ENCODE measurements around the gene SDF2.

Gene SDF2

DNA sequence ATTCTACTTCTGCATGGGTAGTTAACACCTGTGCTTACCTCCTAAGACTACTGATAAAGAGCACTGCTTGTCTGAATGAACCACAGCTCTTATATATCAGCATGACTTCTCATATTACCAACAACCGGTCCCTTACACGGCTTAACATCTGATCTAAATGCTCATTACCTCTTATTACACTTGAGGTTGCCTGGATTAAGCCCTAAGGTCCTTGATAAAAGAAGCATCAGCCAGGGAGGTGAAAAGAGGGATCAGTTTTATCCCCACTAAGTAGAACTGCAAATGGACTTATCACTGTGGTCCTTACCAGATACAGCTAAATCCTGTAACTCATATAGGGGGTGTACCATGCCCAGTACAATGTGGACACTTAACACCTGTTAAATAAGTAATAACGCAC is 39.5 kb downstream of the SDF2 start:
- no peak overlapping the region for H3K4me2 ChIP-seq (ENCODE audit: low read length)

GRCh38 chr17:28620010-28620409 is 41.7 kb downstream of the SDF2 start:
- no peak for DNase-seq
- H3K4me1 ChIP-seq (ENCODE audit: control insufficient read depth, low read depth, low read length), result no peaks in the 10 kb centered on the region
- H3K4ac ChIP-seq (ENCODE audit: low read depth, low read length), result no peak overlapping the region
- no peak overlapping the region for H2BK15ac ChIP-seq (replicated peaks; ENCODE audit: low read depth)
- H2AK5ac ChIP-seq (ENCODE audit: low read length), result no peak overlapping the region
- no peak overlapping the region for H3K4me3 ChIP-seq (ENCODE audit: low read length)
- H3K4me2 ChIP-seq (ENCODE audit: low read length), result no peak overlapping the region
- H2BK120ac ChIP-seq (ENCODE audit: low read depth, low read length), result no peak overlapping the region
- H3K79me1 ChIP-seq (ENCODE audit: low read length), result peaks cover 1% of the 10 kb centered on the region
- no peaks in the 10 kb centered on the region for H3K79me2 ChIP-seq (ENCODE audit: control insufficient read depth, insufficient read depth, low read length)
- H4K5ac ChIP-seq (ENCODE audit: low read length), result no peak overlapping the region
- no peak overlapping the region for H3K18ac ChIP-seq (ENCODE audit: low read length)
- no peak overlapping the region for H3K27ac ChIP-seq (ENCODE audit: low read depth, low read length)
- WGBS (ENCODE audit: extremely low coverage, insufficient coverage, low lambda C conversion rate), result no CpG with 5 or more reads among the region's 2 CpGs
- no peak overlapping the region for H3K56ac ChIP-seq (ENCODE audit: low read length)
- no peak overlapping the region for H3K23ac ChIP-seq (ENCODE audit: low read length)
- no peak overlapping the region for H3K9ac ChIP-seq (ENCODE audit: low read length)
- H4K8ac ChIP-seq (ENCODE audit: low read depth, low read length), result no peak overlapping the region
- peaks cover 38% of the 10 kb centered on the region for H3K36me3 ChIP-seq (ENCODE audit: control insufficient read depth, insufficient read depth, low read length)
- no peak overlapping the region for H2BK5ac ChIP-seq (ENCODE audit: low read length)
- H3K27me3 ChIP-seq (ENCODE audit: insufficient read depth, low read length, poor library complexity), result no peaks in the 10 kb centered on the region

More for the DNA sequence above, 39.5 kb downstream of the SDF2 start:
- no peak overlapping the region for H2BK5ac ChIP-seq (ENCODE audit: low read length)
- H2AK5ac ChIP-seq (ENCODE audit: low read length), result no peak overlapping the region
- peaks cover 1% of the 10 kb centered on the region for H3K79me1 ChIP-seq (ENCODE audit: low read length)
- H3K36me3 ChIP-seq (ENCODE audit: control insufficient read depth, insufficient read depth, low read length), result peaks cover 33% of the 10 kb centered on the region
- H2BK120ac ChIP-seq (ENCODE audit: low read depth, low read length), result no peak overlapping the region
- no peak overlapping the region for H2BK15ac ChIP-seq (replicated peaks; ENCODE audit: low read depth)
- H3K9ac ChIP-seq (ENCODE audit: low read length), result no peak overlapping the region
- no peak overlapping the region for H3K4ac ChIP-seq (ENCODE audit: low read depth, low read length)
- H3K23ac ChIP-seq (ENCODE audit: low read length), result no peak overlapping the region
- no peaks in the 10 kb centered on the region for H3K4me1 ChIP-seq (ENCODE audit: control insufficient read depth, low read depth, low read length)
- DNase-seq, result peak; percentile 23
- H3K18ac ChIP-seq (ENCODE audit: low read length), result no peak overlapping the region
- H4K5ac ChIP-seq (ENCODE audit: low read length), result no peak overlapping the region
- H3K79me2 ChIP-seq (ENCODE audit: control insufficient read depth, insufficient read depth, low read length), result no peaks in the 10 kb centered on the region
- WGBS (ENCODE audit: extremely low coverage, insufficient coverage, low lambda C conversion rate), result no CpG with 5 or more reads among the region's 3 CpGs
- H3K4me3 ChIP-seq (ENCODE audit: low read length), result no peak overlapping the region
- no peak overlapping the region for H4K8ac ChIP-seq (ENCODE audit: low read depth, low read length)
- H3K27me3 ChIP-seq (ENCODE audit: insufficient read depth, low read length, poor library complexity), result no peaks in the 10 kb centered on the region
- no peak overlapping the region for H3K56ac ChIP-seq (ENCODE audit: low read length)
- H3K27ac ChIP-seq (ENCODE audit: low read depth, low read length), result no peak overlapping the region

DNA sequence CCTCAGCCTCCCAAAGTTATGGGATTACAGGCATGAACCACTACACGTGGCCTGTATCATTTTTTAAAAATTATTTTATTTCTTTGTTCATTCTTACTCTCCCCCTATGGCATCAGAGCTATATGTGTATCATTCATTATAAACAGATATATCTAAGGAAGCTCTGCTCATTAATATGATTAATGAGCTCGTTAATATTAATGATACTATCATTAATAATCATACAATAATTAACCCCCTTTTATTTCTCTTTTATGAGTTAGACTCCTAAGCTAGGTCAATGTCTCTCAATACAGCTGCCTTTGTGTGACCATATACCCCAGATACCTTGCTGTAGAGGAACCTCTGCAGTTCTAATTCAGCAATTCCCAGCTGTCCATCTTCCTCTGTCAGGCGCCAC is 43.2 kb downstream of the SDF2 start:
- Histone ChIP-seq H2BK120ac (ENCODE audit: low read depth, low read length) (no peak overlapping the region), H3K23ac (ENCODE audit: low read length) (no peak overlapping the region), H3K9ac (ENCODE audit: low read length) (no peak overlapping the region), H4K5ac (ENCODE audit: low read length) (no peak overlapping the region), H3K56ac (ENCODE audit: low read length) (no peak overlapping the region), H3K4ac (ENCODE audit: low read depth, low read length) (no peak overlapping the region), H3K4me1 (ENCODE audit: control insufficient read depth, low read depth, low read length) (no peaks in the 10 kb centered on the region), H3K27ac (ENCODE audit: low read depth, low read length) (no peak overlapping the region), H3K4me2 (ENCODE audit: low read length) (no peak overlapping the region), H3K18ac (ENCODE audit: low read length) (no peak overlapping the region), H3K36me3 (ENCODE audit: control insufficient read depth, insufficient read depth, low read length) (peaks cover 35% of the 10 kb centered on the region), H3K79me1 (ENCODE audit: low read length) (no peaks in the 10 kb centered on the region), H2BK15ac (replicated peaks; ENCODE audit: low read depth) (no peak overlapping the region), H3K79me2 (ENCODE audit: control insufficient read depth, insufficient read depth, low read length) (no peaks in the 10 kb centered on the region), H3K4me3 (ENCODE audit: low read length) (no peak overlapping the region), H4K8ac (ENCODE audit: low read depth, low read length) (no peak overlapping the region), H3K27me3 (ENCODE audit: insufficient read depth, low read length, poor library complexity) (no peaks in the 10 kb centered on the region), H2AK5ac (ENCODE audit: low read length) (no peak overlapping the region), H2BK5ac (ENCODE audit: low read length) (no peak overlapping the region)
- WGBS (ENCODE audit: extremely low coverage, insufficient coverage, low lambda C conversion rate), result 100% methylated on average over 1 of the region's 3 CpGs
- no peak for DNase-seq

DNA sequence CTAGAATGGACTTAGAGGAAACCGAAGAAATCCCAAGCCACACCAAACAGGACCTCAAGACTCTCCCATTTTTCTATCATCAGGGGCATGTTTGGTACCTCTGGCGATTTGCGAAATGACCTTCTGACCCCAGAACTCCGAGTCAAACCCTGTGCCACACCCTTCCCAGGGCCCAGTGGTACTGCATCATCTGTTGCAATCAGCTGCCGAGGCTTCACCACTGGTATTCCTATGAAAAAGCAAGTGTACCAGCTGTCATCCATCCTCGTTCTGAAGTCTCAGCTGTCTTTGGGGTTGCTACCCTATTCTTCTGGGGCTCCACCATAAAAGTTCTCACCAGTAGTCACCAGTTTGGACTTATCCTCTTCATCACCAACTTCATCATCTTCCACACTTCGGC is 45.4 kb downstream of the SDF2 start:
- Histone ChIP-seq H3K27ac (ENCODE audit: low read depth, low read length) (no peak overlapping the region), H3K4ac (ENCODE audit: low read depth, low read length) (no peak overlapping the region), H3K23ac (ENCODE audit: low read length) (no peak overlapping the region), H2AK5ac (ENCODE audit: low read length) (no peak overlapping the region), H3K79me2 (ENCODE audit: control insufficient read depth, insufficient read depth, low read length) (no peaks in the 10 kb centered on the region), H3K27me3 (ENCODE audit: insufficient read depth, low read length, poor library complexity) (no peaks in the 10 kb centered on the region), H3K79me1 (ENCODE audit: low read length) (no peaks in the 10 kb centered on the region), H3K4me2 (ENCODE audit: low read length) (no peak overlapping the region), H3K18ac (ENCODE audit: low read length) (no peak overlapping the region), H4K5ac (ENCODE audit: low read length) (no peak overlapping the region), H3K36me3 (ENCODE audit: control insufficient read depth, insufficient read depth, low read length) (peaks cover 33% of the 10 kb centered on the region), H3K4me1 (ENCODE audit: control insufficient read depth, low read depth, low read length) (no peaks in the 10 kb centered on the region), H2BK120ac (ENCODE audit: low read depth, low read length) (no peak overlapping the region), H3K9ac (ENCODE audit: low read length) (no peak overlapping the region), H3K56ac (ENCODE audit: low read length) (no peak overlapping the region), H2BK15ac (replicated peaks; ENCODE audit: low read depth) (no peak overlapping the region), H4K8ac (ENCODE audit: low read depth, low read length) (no peak overlapping the region), H3K4me3 (ENCODE audit: low read length) (no peak overlapping the region), H2BK5ac (ENCODE audit: low read length) (no peak overlapping the region)
- no CpG with 5 or more reads among the region's 7 CpGs for WGBS (ENCODE audit: extremely low coverage, insufficient coverage, low lambda C conversion rate)
- DNase-seq, result no peak

DNA sequence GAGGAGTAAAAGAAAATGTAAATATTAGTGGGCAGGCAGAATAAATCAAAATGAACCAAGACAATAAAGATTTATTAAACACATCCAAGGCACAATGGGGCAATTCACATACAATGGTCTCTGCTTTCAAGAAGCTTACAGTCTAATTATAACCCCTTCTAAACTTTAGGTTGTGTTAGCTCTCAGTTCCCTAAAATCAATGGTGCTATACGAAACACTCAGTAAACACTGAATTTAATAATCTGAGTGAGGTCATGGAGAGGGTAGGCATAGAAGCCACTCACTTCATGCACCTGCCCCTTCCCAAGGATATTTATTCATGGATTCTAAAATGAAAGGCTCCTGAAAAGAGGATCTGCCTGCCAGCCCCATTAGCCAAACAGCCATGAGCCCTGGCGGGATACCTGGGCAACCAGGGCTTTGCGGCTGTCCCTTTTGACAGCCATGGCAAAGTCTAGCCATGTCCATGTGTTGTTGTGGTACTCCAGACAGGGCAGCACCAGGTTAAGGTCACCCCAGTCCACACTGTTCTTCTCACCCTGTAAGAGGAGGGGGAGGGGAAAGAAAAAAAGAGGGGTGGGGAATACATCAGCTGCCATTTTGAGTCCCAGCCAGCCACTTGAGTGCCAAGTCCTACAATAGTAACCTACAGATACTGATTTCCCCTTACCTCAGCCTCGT is 46.3 kb downstream of the SDF2 start:
- Histone ChIP-seq H2BK15ac (replicated peaks; ENCODE audit: low read depth) (no peak overlapping the region), H3K56ac (ENCODE audit: low read length) (no peak overlapping the region), H3K4me1 (ENCODE audit: control insufficient read depth, low read depth, low read length) (no peaks in the 10 kb centered on the region), H3K36me3 (ENCODE audit: control insufficient read depth, insufficient read depth, low read length) (peaks cover 30% of the 10 kb centered on the region), H3K23ac (ENCODE audit: low read length) (no peak overlapping the region), H4K5ac (ENCODE audit: low read length) (no peak overlapping the region), H3K4me3 (ENCODE audit: low read length) (no peak overlapping the region), H3K4me2 (ENCODE audit: low read length) (no peak overlapping the region), H3K18ac (ENCODE audit: low read length) (no peak overlapping the region), H3K9ac (ENCODE audit: low read length) (no peak overlapping the region), H2BK5ac (ENCODE audit: low read length) (no peak overlapping the region), H3K27ac (ENCODE audit: low read depth, low read length) (no peak overlapping the region), H3K4ac (ENCODE audit: low read depth, low read length) (no peak overlapping the region), H3K27me3 (ENCODE audit: insufficient read depth, low read length, poor library complexity) (no peaks in the 10 kb centered on the region), H4K8ac (ENCODE audit: low read depth, low read length) (no peak overlapping the region), H2AK5ac (ENCODE audit: low read length) (no peak overlapping the region), H2BK120ac (ENCODE audit: low read depth, low read length) (no peak overlapping the region), H3K79me1 (ENCODE audit: low read length) (no peaks in the 10 kb centered on the region), H3K79me2 (ENCODE audit: control insufficient read depth, insufficient read depth, low read length) (no peaks in the 10 kb centered on the region)
- DNase-seq, result no peak
- WGBS (ENCODE audit: extremely low coverage, insufficient coverage, low lambda C conversion rate), result no CpG with 5 or more reads among the region's 4 CpGs

GRCh38 chr17:28613931-28614381 is 47.8 kb downstream of the SDF2 start, which contains the start of gene RSKR:
TSS of gene RSKR (minus strand) at chr17:28614185. CDS start at chr17:28614161, 24 bp downstream.
- no peak within 1 kb of the TSS for H2AK5ac ChIP-seq (ENCODE audit: low read length)
- H3K79me2 ChIP-seq (ENCODE audit: control insufficient read depth, insufficient read depth, low read length), result no peaks in the 10 kb centered on the region
- no peak within 1 kb of the TSS for H3K56ac ChIP-seq (ENCODE audit: low read length)
- H3K9ac ChIP-seq (ENCODE audit: low read length), result no peak within 1 kb of the TSS
- no peak within 1 kb of the TSS for H3K18ac ChIP-seq (ENCODE audit: low read length)
- no peak within 1 kb of the TSS for H2BK120ac ChIP-seq (ENCODE audit: low read depth, low read length)
- H3K23ac ChIP-seq (ENCODE audit: low read length), result no peak within 1 kb of the TSS
- DNase-seq, result peak; percentile 21
- no peaks in the 10 kb centered on the region for H3K4me1 ChIP-seq (ENCODE audit: control insufficient read depth, low read depth, low read length)
- H3K27ac ChIP-seq (ENCODE audit: low read depth, low read length), result no peak within 1 kb of the TSS
- no peaks in the 10 kb centered on the region for H3K27me3 ChIP-seq (ENCODE audit: insufficient read depth, low read length, poor library complexity)
- no peak within 1 kb of the TSS for H4K5ac ChIP-seq (ENCODE audit: low read length)
- no peak within 1 kb of the TSS for H3K4ac ChIP-seq (ENCODE audit: low read depth, low read length)
- H3K4me2 ChIP-seq (ENCODE audit: low read length), result no peak within 1 kb of the TSS
- H3K4me3 ChIP-seq (ENCODE audit: low read length), result no peak within 1 kb of the TSS
- no CpG with 5 or more reads among the region's 5 CpGs for WGBS (ENCODE audit: extremely low coverage, insufficient coverage, low lambda C conversion rate)
- H4K8ac ChIP-seq (ENCODE audit: low read depth, low read length), result no peak within 1 kb of the TSS
- no peak within 1 kb of the TSS for H2BK15ac ChIP-seq (replicated peaks; ENCODE audit: low read depth)
- no peaks in the 10 kb centered on the region for H3K79me1 ChIP-seq (ENCODE audit: low read length)
- H2BK5ac ChIP-seq (ENCODE audit: low read length), result no peak within 1 kb of the TSS
- peaks cover 26% of the 10 kb centered on the region for H3K36me3 ChIP-seq (ENCODE audit: control insufficient read depth, insufficient read depth, low read length)

All from mesendoderm (in vitro differentiated cells).